Measurements from ENCODE around the gene CYP2W1.

The CYP2W1 gene

GRCh38 chr7:990352-990932 lies 7.5 kb downstream of the CYP2W1 start:
- no peak for TF ChIP-seq EZH2 (optimal IDR thresholded peaks at IDR 0.05; ENCODE audit: low read depth, low read length)
- no peak for TF ChIP-seq EZH2phosphoT487 (IDR thresholded peaks at IDR 0.05; ENCODE audit: low read length)
- no peak for TF ChIP-seq CTCF (IDR thresholded peaks at IDR 0.05; ENCODE audit: low read length)
- peaks cover 26% of the 10 kb centered on the region for H3K27me3 ChIP-seq (replicated peaks; ENCODE audit: insufficient read depth, low read length)
- no peak overlapping the region for H2AFZ ChIP-seq (ENCODE audit: low read length)
- no peaks in the 10 kb centered on the region for H3K36me3 ChIP-seq (replicated peaks; ENCODE audit: insufficient read depth, low read length)
- DNase-seq: no peak
- no peaks in the 10 kb centered on the region for H3K4me1 ChIP-seq (ENCODE audit: low read length)
- no peaks in the 10 kb centered on the region for H3F3A ChIP-seq (ENCODE audit: insufficient read depth, low read length)
- no peak overlapping the region for H3K27ac ChIP-seq (ENCODE audit: low read length)
- no peaks in the 10 kb centered on the region for H3K79me2 ChIP-seq (ENCODE audit: low read length)
- H3K4me2 ChIP-seq (ENCODE audit: low read depth, low read length): no peak overlapping the region
- H3K9me3 ChIP-seq (replicated peaks; ENCODE audit: insufficient read depth, low read length): no peaks in the 10 kb centered on the region
- H3K4me3 ChIP-seq (ENCODE audit: low read length): no peak overlapping the region
- no peaks in the 10 kb centered on the region for H3K9me2 ChIP-seq (replicated peaks; ENCODE audit: insufficient read depth, low read length)
- H3K9ac ChIP-seq (ENCODE audit: low read length): no peak overlapping the region
- no peaks in the 10 kb centered on the region for H4K20me1 ChIP-seq (ENCODE audit: insufficient read depth, low read length)

DNA sequence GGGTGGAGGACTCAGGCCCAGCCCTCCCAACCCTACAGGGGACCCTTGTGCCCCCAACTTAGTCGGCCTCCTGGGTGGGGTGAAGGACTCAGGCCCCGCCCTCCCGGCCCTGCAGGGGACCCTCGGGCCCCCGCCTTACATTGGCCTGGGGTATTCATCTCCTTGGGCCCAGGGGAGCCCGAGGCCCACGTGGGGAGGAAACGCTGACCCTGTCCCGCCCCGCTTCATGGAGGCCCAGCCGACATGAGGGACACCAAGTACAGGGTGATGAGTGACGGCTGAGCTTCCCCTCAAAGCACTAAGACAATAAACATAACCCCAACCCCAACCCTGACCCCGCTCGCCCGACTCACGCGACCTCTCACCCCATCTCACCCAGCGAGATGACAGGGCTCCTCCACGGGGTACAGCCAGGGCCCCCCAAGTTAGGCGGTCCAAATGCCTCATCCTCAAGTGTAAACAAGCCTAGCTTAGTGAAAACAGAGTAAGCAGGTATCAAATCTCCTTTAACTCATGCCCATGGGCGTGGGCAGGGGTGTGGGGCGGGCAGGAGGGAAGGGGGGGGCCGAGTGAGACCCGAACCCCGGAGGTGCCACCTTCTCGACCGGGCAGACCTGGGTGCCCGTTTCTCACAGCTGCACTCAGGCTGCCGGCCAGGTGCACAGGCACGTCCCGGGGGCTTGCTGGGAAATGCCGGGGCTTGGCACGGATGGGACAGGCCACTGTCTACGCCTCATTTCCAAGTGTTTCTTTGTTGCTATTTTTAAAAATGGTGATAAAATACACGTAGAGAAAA lies 8.2 kb downstream of the CYP2W1 start:
- Histone ChIP-seq H2AFZ (ENCODE audit: low read length) (no peak overlapping the region), H3K4me3 (ENCODE audit: low read length) (no peak overlapping the region), H3K27me3 (replicated peaks; ENCODE audit: insufficient read depth, low read length) (peaks cover 19% of the 10 kb centered on the region), H3K27ac (ENCODE audit: low read length) (no peak overlapping the region), H3K36me3 (replicated peaks; ENCODE audit: insufficient read depth, low read length) (no peaks in the 10 kb centered on the region), H3K4me1 (ENCODE audit: low read length) (no peaks in the 10 kb centered on the region), H3K4me2 (ENCODE audit: low read depth, low read length) (no peak overlapping the region), H3K9ac (ENCODE audit: low read length) (no peak overlapping the region), H4K20me1 (ENCODE audit: insufficient read depth, low read length) (no peaks in the 10 kb centered on the region), H3K9me2 (replicated peaks; ENCODE audit: insufficient read depth, low read length) (no peaks in the 10 kb centered on the region), H3K79me2 (ENCODE audit: low read length) (no peaks in the 10 kb centered on the region), H3F3A (ENCODE audit: insufficient read depth, low read length) (no peaks in the 10 kb centered on the region), H3K9me3 (replicated peaks; ENCODE audit: insufficient read depth, low read length) (no peaks in the 10 kb centered on the region)
- no peak for DNase-seq
- no peak for TF ChIP-seq CTCF (IDR thresholded peaks at IDR 0.05; ENCODE audit: low read length)
- no peak for TF ChIP-seq EZH2 (optimal IDR thresholded peaks at IDR 0.05; ENCODE audit: low read depth, low read length)
- TF ChIP-seq EZH2phosphoT487 (IDR thresholded peaks at IDR 0.05; ENCODE audit: low read length): no peak

DNA sequence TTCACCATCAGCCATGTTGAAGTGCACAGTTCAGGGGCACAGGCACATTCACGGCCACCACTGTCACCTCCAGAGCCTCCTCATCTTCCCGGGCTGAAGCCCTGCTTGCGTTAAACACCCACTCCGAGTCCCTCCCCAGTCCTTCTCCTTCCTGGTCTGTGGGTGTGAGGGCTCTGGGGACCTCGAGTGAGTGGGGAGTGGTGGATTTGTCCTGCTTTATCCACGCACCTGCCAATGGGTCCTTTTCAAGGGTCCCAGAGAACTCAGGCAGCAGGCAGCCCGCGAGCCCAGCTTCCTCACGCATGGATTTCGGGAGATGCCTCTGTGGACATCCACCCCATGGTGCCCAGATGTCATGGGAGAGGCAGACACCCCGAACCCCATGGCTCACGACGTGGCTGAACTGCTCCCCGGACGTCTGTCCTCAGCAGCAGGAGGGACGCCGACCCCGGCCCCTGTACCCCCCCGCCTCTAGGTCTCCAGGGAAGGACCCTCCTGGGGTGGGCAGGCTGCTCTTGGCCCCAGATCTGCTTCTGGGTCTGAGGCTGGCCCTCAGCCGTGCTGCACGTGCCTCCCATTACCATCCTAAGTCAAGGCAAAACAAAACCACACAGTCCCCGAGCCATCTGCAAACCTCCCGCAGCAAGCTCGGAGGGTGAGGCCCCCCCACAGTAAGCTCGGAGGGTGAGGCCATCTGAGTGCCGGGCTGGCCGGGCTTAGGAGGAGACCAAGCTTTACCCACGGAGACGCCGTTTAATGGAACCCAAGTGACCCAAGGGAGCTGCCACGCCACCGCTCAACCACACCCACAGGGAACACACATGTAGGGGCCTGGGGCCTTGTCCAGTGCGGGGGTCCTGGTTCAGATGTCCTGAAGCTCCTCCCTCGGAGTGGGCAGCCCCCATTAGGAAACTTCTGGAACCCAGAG lies 9.0 kb downstream of the CYP2W1 start:
- no peak overlapping the region for H3K27ac ChIP-seq (ENCODE audit: low read length)
- no peak for DNase-seq
- no peaks in the 10 kb centered on the region for H3K36me3 ChIP-seq (replicated peaks; ENCODE audit: insufficient read depth, low read length)
- H3K79me2 ChIP-seq (ENCODE audit: low read length): no peaks in the 10 kb centered on the region
- no peaks in the 10 kb centered on the region for H4K20me1 ChIP-seq (ENCODE audit: insufficient read depth, low read length)
- H3K9me3 ChIP-seq (replicated peaks; ENCODE audit: insufficient read depth, low read length): no peaks in the 10 kb centered on the region
- H3F3A ChIP-seq (ENCODE audit: insufficient read depth, low read length): no peaks in the 10 kb centered on the region
- TF ChIP-seq EZH2 (optimal IDR thresholded peaks at IDR 0.05; ENCODE audit: low read depth, low read length) (no peak), EZH2phosphoT487 (IDR thresholded peaks at IDR 0.05; ENCODE audit: low read length) (no peak), CTCF (IDR thresholded peaks at IDR 0.05; ENCODE audit: low read length) (no peak)
- H3K9ac ChIP-seq (ENCODE audit: low read length): no peak overlapping the region
- H3K4me3 ChIP-seq (ENCODE audit: low read length): no peak overlapping the region
- no peaks in the 10 kb centered on the region for H3K9me2 ChIP-seq (replicated peaks; ENCODE audit: insufficient read depth, low read length)
- H3K27me3 ChIP-seq (replicated peaks; ENCODE audit: insufficient read depth, low read length): peaks cover 10% of the 10 kb centered on the region
- no peaks in the 10 kb centered on the region for H3K4me1 ChIP-seq (ENCODE audit: low read length)
- H2AFZ ChIP-seq (ENCODE audit: low read length): no peak overlapping the region
- H3K4me2 ChIP-seq (ENCODE audit: low read depth, low read length): no peak overlapping the region
